Activated T-helper 2 cell treated with anti-CD3 and anti-CD28 coated beads, Interferon-gamma antibody, Interleukin-2, Interleukin-4, amounts not matched to agents 10 μg/mL and 5 μg/mL and 100 μg/mL, durations not matched to agents 14 hours and 24 hours and 36 hours (primary cell): ENCODE measurements around the gene KCNJ1. TPM values are rescaled to one million over a fixed set of nuclear protein-coding genes. Genes with fewer than 3 reads are reported as not detected.

Source experiments
- DNase-seq: peaks from one replicate; pipeline ENCODE4 v3.0.0; 2021; ENCODE audit warnings: low spot score
- H3K27ac Mint-ChIP-seq: one replicate; pipeline ENCODE4 v1.8.0; 2021; ENCODE audit warnings: mixed read lengths
- H3K27me3 Mint-ChIP-seq: one replicate; pipeline ENCODE4 v1.8.0; 2021; ENCODE audit warnings: low read depth, mixed read lengths
- H3K36me3 Mint-ChIP-seq: one replicate; pipeline ENCODE4 v1.8.0; 2021; ENCODE audit warnings: low read depth, mixed read lengths
- H3K4me1 Mint-ChIP-seq: one replicate; pipeline ENCODE4 v1.8.0; 2021; ENCODE audit warnings: low read depth, mixed read lengths
- H3K4me3 Mint-ChIP-seq: one replicate; pipeline ENCODE4 v1.8.0; 2021; ENCODE audit warnings: low read depth, mild to moderate bottlenecking, moderate library complexity, mixed read lengths
- H3K9me3 Mint-ChIP-seq: one replicate; pipeline ENCODE4 v1.8.0; 2021; ENCODE audit warnings: mixed read lengths
- intact Hi-C: fragments of 100-400 bp; cut with micrococcal nuclease; formaldehyde crosslinking; loops from one replicate; pipeline ENCODE4 v1.15.1; 2023
- total RNA-seq: library from RNA; stranded (reverse); gene quantifications from 2 replicates; pipeline ENCODE4 v1.2.3, GENCODE V29; 2022

The KCNJ1 gene
- total RNA-seq, 1 donor from 2014 or later = not detected

GRCh38 chr11:128865490-128865889 lies 1.6 kb downstream of the KCNJ1 start:
- no peak overlapping the region for H3K4me3 Mint-ChIP-seq
- H3K4me1 Mint-ChIP-seq = no peaks in the 10 kb centered on the region
- H3K9me3 Mint-ChIP-seq = no peaks in the 10 kb centered on the region
- intact Hi-C loops = loop anchor here (5.0 to 10.0 kb wide), 3 partner anchors 581 to 813 kb away; no protein-coding TSS in a partner anchor
- H3K36me3 Mint-ChIP-seq = no peaks in the 10 kb centered on the region
- no peak overlapping the region for H3K27ac Mint-ChIP-seq
- no peak for DNase-seq
- peaks cover 7% of the 10 kb centered on the region for H3K27me3 Mint-ChIP-seq

DNA sequence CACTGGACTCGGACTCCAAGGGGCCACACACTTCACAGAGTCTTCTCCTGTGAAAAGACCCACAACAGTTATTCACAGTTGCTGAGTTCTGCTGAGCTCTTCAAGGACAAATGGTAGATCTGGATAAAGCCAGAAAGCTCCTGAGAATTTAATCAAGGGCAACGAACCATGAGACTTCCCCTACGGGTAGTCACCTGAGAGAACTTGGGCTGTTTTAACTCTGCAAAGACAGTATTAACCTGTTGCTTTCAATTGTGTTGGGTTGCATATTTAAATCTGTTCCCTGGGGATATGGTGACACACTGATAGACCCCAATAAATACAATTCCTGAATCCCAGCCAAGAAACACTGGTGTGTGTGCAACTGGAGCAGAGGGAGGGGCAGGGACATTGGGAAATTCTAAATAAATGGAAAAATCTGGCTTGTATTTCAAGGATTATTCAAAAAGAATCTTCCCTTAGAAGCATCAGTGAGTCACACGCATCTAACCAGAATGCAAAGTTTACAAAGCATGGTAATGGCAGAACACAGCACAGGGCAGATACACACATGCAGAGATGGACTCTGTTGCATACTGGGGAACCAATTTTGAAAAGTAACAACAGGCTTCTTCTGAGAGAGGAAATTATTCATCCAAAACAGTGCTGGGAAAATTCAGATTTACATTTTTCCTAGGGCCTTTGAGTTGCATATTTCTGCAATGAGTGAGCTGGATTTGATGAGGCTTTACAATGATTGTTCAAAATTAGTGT lies 4.0 kb downstream of the KCNJ1 start:
- peaks cover 13% of the 10 kb centered on the region for H3K27me3 Mint-ChIP-seq
- intact Hi-C loops = loop anchor here (10.0 kb wide), 2 partner anchors 578 to 628 kb away; no protein-coding TSS in a partner anchor
- no peak overlapping the region for H3K4me3 Mint-ChIP-seq
- no peak for DNase-seq
- H3K4me1 Mint-ChIP-seq = peaks cover 7% of the 10 kb centered on the region
- no peaks in the 10 kb centered on the region for H3K9me3 Mint-ChIP-seq
- H3K36me3 Mint-ChIP-seq = no peaks in the 10 kb centered on the region
- no peak overlapping the region for H3K27ac Mint-ChIP-seq

GRCh38 chr11:128862406-128862805 lies 4.7 kb downstream of the KCNJ1 start:
- Mint-ChIP-seq H3K4me3 (no peak overlapping the region), H3K9me3 (no peaks in the 10 kb centered on the region), H3K27me3 (peaks cover 14% of the 10 kb centered on the region), H3K4me1 (peaks cover 7% of the 10 kb centered on the region), H3K27ac (no peak overlapping the region), H3K36me3 (no peaks in the 10 kb centered on the region)
- DNase-seq = no peak
- intact Hi-C loops = loop anchor here (10.0 kb wide), 2 partner anchors 578 to 628 kb away; no protein-coding TSS in a partner anchor

DNA sequence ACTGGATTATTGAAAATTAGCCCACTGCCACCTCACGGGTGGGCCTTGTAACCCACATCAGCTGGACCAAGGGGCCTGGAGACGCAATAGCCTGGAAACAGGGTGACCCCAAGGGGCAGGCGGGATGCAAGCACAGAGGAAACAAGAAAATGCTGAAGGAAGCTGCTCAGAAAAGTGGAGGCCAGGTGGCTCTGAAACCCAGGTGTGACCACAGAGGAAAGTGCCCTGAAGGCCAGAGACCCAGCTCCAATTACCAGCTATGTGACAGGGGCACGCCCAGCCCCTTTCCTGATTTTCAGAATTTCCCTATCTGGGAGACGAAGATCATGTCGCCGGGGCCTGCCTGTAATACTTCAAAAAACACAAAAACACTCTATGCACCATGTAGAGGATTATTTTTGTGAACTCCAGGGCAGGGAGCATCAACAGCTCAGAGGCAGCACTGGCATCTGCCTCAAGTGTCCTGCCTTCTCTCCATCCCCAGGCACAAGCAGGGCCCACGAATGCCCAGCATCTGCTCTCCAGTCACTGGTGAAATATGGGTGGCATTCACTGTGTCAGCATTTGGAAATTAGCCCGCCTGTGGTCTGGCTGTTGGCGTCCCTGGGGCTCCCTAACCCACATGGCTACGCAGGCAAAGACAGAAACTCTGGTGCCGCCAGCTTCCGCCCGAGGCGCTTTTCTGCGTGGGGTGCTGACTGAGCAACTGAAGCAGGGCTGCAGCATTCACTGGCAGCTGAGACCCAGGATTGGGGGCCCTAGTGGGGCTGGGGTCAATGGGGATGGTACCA lies 6.3 kb downstream of the KCNJ1 start:
- no peak for DNase-seq
- intact Hi-C loops = loop anchor here (1.0 to 10.0 kb wide), 3 partner anchors 576 to 829 kb away; no protein-coding TSS in a partner anchor
- Mint-ChIP-seq H3K27me3 (peaks cover 20% of the 10 kb centered on the region), H3K4me3 (no peak overlapping the region), H3K36me3 (no peaks in the 10 kb centered on the region), H3K4me1 (peaks cover 7% of the 10 kb centered on the region), H3K27ac (no peak overlapping the region), H3K9me3 (no peaks in the 10 kb centered on the region)

DNA sequence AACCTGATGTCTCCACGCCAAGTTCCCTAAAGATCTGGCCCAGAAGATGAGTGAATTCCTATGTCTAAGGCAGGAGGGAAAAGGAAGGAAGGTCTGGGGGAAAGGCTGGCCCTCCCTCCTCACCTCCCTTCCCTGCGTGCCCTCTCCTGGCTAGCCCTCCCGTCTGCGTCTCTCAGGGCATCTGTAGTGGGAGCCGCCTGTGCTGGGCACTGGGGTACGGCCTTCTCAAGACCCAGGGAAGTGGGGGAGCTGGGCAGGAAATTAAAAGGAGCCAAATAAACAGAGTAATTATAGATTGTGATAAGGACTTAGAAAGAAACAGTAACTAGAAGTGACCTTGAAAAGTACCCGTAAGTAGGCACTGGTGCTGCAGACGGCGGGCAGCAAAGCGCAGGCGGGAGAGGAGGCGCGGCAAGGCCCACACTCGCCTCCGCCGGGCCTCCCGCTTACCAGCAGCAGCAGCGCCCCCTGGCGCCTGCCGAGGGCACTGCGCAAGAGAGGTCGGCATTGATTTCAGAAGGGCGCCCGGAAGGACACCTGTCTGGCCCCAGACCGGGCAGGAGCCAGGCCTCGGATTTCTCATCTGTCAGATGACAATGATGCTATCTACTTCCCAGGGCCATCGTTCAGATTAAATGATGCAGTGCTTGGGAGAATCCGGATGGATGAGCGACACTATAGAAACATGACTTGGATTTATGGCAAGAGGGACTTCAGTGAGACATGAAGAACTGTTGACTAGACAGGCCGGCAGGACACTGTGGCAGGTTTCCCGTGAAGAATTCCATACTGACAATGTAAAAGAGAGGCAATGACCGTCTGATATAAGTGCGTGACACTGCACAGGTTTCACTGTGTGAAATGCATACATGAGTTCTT lies 7.3 kb downstream of the KCNJ1 start:
- peaks cover 19% of the 10 kb centered on the region for H3K27me3 Mint-ChIP-seq
- H3K27ac Mint-ChIP-seq = no peak overlapping the region
- peak; percentile 63 for DNase-seq
- no peaks in the 10 kb centered on the region for H3K9me3 Mint-ChIP-seq
- H3K4me1 Mint-ChIP-seq = peaks cover 7% of the 10 kb centered on the region
- no peaks in the 10 kb centered on the region for H3K36me3 Mint-ChIP-seq
- intact Hi-C loops = loop anchor here (1.0 to 10.0 kb wide), 3 partner anchors 575 to 829 kb away; no protein-coding TSS in a partner anchor
- H3K4me3 Mint-ChIP-seq = no peak overlapping the region

- intact Hi-C loops = no loop called here
- DNase-seq = no peak
- H3K36me3 Mint-ChIP-seq = no peaks in the 10 kb centered on the region
Measured at GRCh38 chr11:128857341-128857740, 9.8 kb downstream of the KCNJ1 start.

DNA sequence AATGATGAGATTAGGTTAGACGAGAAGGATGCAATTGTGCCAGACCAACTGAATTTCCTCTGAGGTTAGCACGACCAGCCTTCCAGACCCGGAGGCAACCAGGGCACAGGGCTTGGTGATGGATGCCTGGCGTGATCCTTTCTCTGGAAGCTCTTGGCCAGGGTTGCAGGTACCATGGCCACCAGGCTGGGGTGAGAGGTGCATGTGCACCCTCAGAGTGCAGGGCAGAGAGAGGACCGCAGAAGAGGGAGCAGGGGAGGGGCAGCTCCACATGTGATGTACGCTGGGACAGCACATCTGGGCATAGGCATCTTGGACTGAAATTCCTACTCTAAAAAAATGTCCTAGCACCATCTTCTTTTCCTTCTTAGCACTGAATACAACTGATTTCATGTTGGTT lies 10.9 kb downstream of the KCNJ1 start:
- Mint-ChIP-seq H3K9me3 (no peaks in the 10 kb centered on the region), H3K36me3 (no peaks in the 10 kb centered on the region), H3K27ac (no peak overlapping the region), H3K4me3 (no peak overlapping the region), H3K27me3 (peaks cover 17% of the 10 kb centered on the region), H3K4me1 (peaks cover 7% of the 10 kb centered on the region)
- no peak for DNase-seq
- intact Hi-C loops = no loop called here

More at GRCh38 chr11:128857341-128857740, 9.8 kb downstream of the KCNJ1 start:
- H3K27ac Mint-ChIP-seq = no peak overlapping the region
- H3K9me3 Mint-ChIP-seq = no peaks in the 10 kb centered on the region
- peaks cover 17% of the 10 kb centered on the region for H3K27me3 Mint-ChIP-seq
- H3K4me3 Mint-ChIP-seq = no peak overlapping the region
- H3K4me1 Mint-ChIP-seq = peaks cover 7% of the 10 kb centered on the region

GRCh38 chr11:128854841-128855240 lies 12.3 kb downstream of the KCNJ1 start:
- H3K4me3 Mint-ChIP-seq = no peak overlapping the region
- no peak for DNase-seq
- H3K27me3 Mint-ChIP-seq = peaks cover 11% of the 10 kb centered on the region
- H3K36me3 Mint-ChIP-seq = no peaks in the 10 kb centered on the region
- peaks cover 3% of the 10 kb centered on the region for H3K4me1 Mint-ChIP-seq
- H3K9me3 Mint-ChIP-seq = no peaks in the 10 kb centered on the region
- intact Hi-C loops = no loop called here
- no peak overlapping the region for H3K27ac Mint-ChIP-seq

DNA sequence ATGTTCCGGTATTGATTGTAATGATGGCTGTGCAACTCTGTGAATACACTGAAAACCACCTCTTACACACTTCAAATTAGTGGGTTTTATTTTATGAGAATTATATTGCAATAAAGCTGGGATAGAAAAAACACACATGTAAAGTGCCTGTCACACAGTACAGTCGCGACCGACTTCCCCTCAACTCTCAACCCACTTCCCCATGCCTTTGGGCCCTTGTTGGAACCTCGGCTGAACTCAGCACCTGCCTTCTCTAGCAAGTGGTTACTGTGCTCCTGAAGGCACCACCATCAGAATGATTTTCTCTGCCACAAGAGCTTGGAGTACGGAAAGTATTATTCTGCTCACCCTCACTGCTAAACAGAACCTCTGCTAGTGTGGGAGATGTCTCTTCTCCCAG lies 13.5 kb downstream of the KCNJ1 start:
- H3K27ac Mint-ChIP-seq = no peak overlapping the region
- H3K27me3 Mint-ChIP-seq = peaks cover 11% of the 10 kb centered on the region
- H3K36me3 Mint-ChIP-seq = no peaks in the 10 kb centered on the region
- DNase-seq = no peak
- no peak overlapping the region for H3K4me3 Mint-ChIP-seq
- intact Hi-C loops = no loop called here
- H3K9me3 Mint-ChIP-seq = no peaks in the 10 kb centered on the region
- H3K4me1 Mint-ChIP-seq = no peaks in the 10 kb centered on the region

GRCh38 chr11:128852327-128853023 lies 14.6 kb downstream of the KCNJ1 start:
- H3K9me3 Mint-ChIP-seq = no peaks in the 10 kb centered on the region
- intact Hi-C loops = no loop called here
- DNase-seq = no peak
- H3K27me3 Mint-ChIP-seq = peaks cover 8% of the 10 kb centered on the region
- H3K36me3 Mint-ChIP-seq = no peaks in the 10 kb centered on the region
- H3K4me3 Mint-ChIP-seq = no peak overlapping the region
- no peak overlapping the region for H3K27ac Mint-ChIP-seq
- no peaks in the 10 kb centered on the region for H3K4me1 Mint-ChIP-seq

DNA sequence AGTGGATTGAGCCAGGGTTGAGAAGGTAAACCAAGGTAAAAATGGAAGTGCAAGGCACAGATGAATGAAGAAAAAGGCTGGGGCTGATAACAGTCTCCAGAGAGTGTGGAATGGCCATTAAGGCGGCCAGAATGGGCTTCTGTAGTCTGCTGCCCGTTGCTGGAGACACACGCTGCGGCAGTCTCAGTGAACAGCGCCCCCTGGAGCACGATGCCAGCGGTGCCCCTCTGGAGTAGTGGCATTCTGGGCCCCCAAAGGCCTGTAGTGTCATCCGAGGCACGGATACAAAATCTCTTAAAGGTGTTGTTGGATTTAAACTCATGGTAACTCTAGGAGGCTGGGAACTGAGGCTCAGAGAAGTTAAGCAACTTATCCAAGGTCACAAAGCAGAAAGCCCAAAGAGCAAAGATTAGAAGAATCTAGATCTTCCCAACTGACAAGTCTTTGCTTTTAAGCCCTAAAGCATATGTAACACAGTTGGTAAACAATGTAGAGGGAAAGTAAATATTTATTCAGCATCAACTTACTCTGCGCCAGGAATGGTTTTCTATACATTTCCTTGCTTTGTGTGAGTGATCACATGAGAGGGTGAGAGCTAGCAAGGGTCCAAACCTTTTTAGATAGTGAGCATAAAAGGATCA lies 18.2 kb downstream of the KCNJ1 start:
- no peak overlapping the region for H3K4me3 Mint-ChIP-seq
- intact Hi-C loops = loop anchor here (5.0 kb wide), 2 partner anchors 687 to 817 kb away; no protein-coding TSS in a partner anchor
- no peaks in the 10 kb centered on the region for H3K27me3 Mint-ChIP-seq
- no peaks in the 10 kb centered on the region for H3K9me3 Mint-ChIP-seq
- no peaks in the 10 kb centered on the region for H3K36me3 Mint-ChIP-seq
- H3K27ac Mint-ChIP-seq = no peak overlapping the region
- H3K4me1 Mint-ChIP-seq = peaks cover 11% of the 10 kb centered on the region
- DNase-seq = peak; percentile 26
